Transverse colon (tissue), 4 donors: ENCODE data around the gene WDFY2. TPM values are rescaled to one million over a fixed set of nuclear protein-coding genes. Genes with fewer than 3 reads are reported as not detected.
"Not testable (repeated sequence)": the region's sequence is repeated elsewhere in the genome, so short reads cannot be mapped to it uniquely, and the experiment has no call there.

Experiments
- DNase-seq: peaks from one replicate; pipeline ENCODE4 v3.0.0-alpha.2; 2019
- H3K27ac ChIP-seq, 4 donors: fragments of 200-600 bp; sonication (generic); 2 replicates each; pipeline ENCODE4 v1.5.1; 2016 to 2018; ENCODE audit warnings: inconsistent platforms in 4 of 4
- H3K27me3 ChIP-seq: fragments of 200-600 bp; sonication (generic); 2 replicates; pipeline ENCODE4 v1.5.1; 2017; ENCODE audit warnings: inconsistent platforms
- H3K36me3 ChIP-seq, 4 donors: fragments of 200-600 bp; sonication (generic); 2 replicates each; pipeline ENCODE4 v1.5.1; 2017 to 2019; ENCODE audit warnings: inconsistent platforms in 4 of 4
- H3K4me1 ChIP-seq, 4 donors: fragments of 200-600 bp; sonication (generic); 2 replicates each; pipeline ENCODE4 v1.5.1; 2017 to 2020; ENCODE audit warnings: inconsistent platforms in 4 of 4
- H3K4me3 ChIP-seq, 4 donors: fragments of 200-600 bp; sonication (generic); 1 replicate in 1 of 4; 2 replicates in 3 of 4; pipeline versions ENCODE4 v1.5.1 to v1.6.1; 2017 to 2019; ENCODE audit warnings: inconsistent platforms in 4 of 4
- H3K9me3 ChIP-seq, 2 donors: fragments of 200-600 bp; sonication (generic); 2 replicates each; pipeline ENCODE4 v1.5.1; 2017 to 2019; ENCODE audit warnings: inconsistent platforms in 2 of 2
- CTCF ChIP-seq, 5 experiments: fragments of 200-600 bp in 3 of 5; fragments of 450-650 bp in 2 of 5; sonication (generic) in 3 of 5; IDR thresholded peaks; 1 replicate in 2 of 5; 2 replicates in 3 of 5; pipeline ENCODE4 v1.5.1; 2016 to 2017; ENCODE audit warnings: antibody characterized with exemption in 5 of 5, inconsistent platforms in 3 of 5, mild to moderate bottlenecking in 2 of 5, moderate library complexity in 1 of 5
- EP300 ChIP-seq: sonication (generic); formaldehyde crosslinking; IDR thresholded peaks from one replicate; pipeline ENCODE4 v1.6.1; 2017; ENCODE audit warnings: antibody characterized with exemption, low read depth
- POLR2A ChIP-seq: fragments of 450-650 bp; IDR thresholded peaks from one replicate; pipeline ENCODE4 v1.6.1; 2016; ENCODE audit warnings: antibody characterized with exemption, mild to moderate bottlenecking, moderate library complexity
- POLR2AphosphoS5 ChIP-seq, 3 donors: sonication (generic); formaldehyde crosslinking; IDR thresholded peaks; one replicate each; pipeline ENCODE4 v1.6.1; 2016; ENCODE audit warnings: antibody characterized with exemption in 3 of 3
- WGBS, 2 donors: methylation state at CpG; one replicate each; pipeline ENCODE4 v1.1.5; 2018; ENCODE audit warnings: low coverage in 1 of 2; 5-methylcytosine and 5-hydroxymethylcytosine counted together
- in situ Hi-C, 4 donors: fragments of 200-750 bp; cut with MboI; loops; one replicate each; pipeline versions ENCODE4 v1.15.0 to v1.15.1; 2017; ENCODE audit warnings: low sequenced_read_pairs in 3 of 4, low pct_ligation_motif_present in 1 of 4, low pct_unique_long_range_greater_than_20kb in 1 of 4
- intact Hi-C: fragments of 100-400 bp; cut with DNase I; formaldehyde crosslinking; loops from one replicate; pipeline ENCODE4 v1.15.1; 2023; ENCODE audit warnings: low total_unique reads
- total RNA-seq, 4 donors: library from RNA; depleted of rRNA; stranded (reverse); fragments of >200 nt; gene quantifications; one replicate each; pipeline ENCODE4 v1.1.0, GENCODE V29; 2016

The WDFY2 gene
- total RNA-seq, 4 donors from 2014 or later, result 2.4 to 12.3 (median 6.7) TPM

GRCh38 chr13:51647067-51647466, 62.8 kb downstream of the WDFY2 start:
- intact Hi-C loops, result no loop called here
- H3K27me3 ChIP-seq, result no peaks in the 10 kb centered on the region
- H3K4me3 ChIP-seq, result no peak overlapping the region
- DNase-seq, result no peak
- H3K36me3 ChIP-seq, result no peaks in the 10 kb centered on the region
- TF ChIP-seq EP300 (no peak), CTCF (IDR thresholded peaks at IDR 0.05) (no peak), POLR2A (no peak), POLR2AphosphoS5 (IDR thresholded peaks at IDR 0.05) (no peak)
- 84 to 91% methylated on average over 3 to 4 of the region's 4 CpGs for WGBS, 2 donors
- in situ Hi-C loops, result no loop called here
- no peaks in the 10 kb centered on the region for H3K9me3 ChIP-seq
- peaks cover 0 to 28% (median 7%) of the 10 kb centered on the region in 4 donors for H3K4me1 ChIP-seq
- H3K27ac ChIP-seq, result no peak overlapping the region

- H3K4me1 ChIP-seq, in situ Hi-C loops, DNase-seq, H3K4me3 ChIP-seq, H3K27ac ChIP-seq, H3K36me3 ChIP-seq, intact Hi-C loops, H3K9me3 ChIP-seq, H3K27me3 ChIP-seq: not testable (repeated sequence)
- 92 to 100% methylated on average over 2 to 3 of the region's 3 CpGs for WGBS, 2 donors
Observed at GRCh38 chr13:51652193-51652592, 67.9 kb downstream of the WDFY2 start.

- TF ChIP-seq POLR2AphosphoS5 (IDR thresholded peaks at IDR 0.05) (no peak), CTCF (IDR thresholded peaks at IDR 0.05) (no peak), EP300 (no peak), POLR2A (no peak)
Observed at GRCh38 chr13:51659276-51660127, 75.2 kb downstream of the WDFY2 start.

GRCh38 chr13:51660813-51661212, 76.6 kb downstream of the WDFY2 start:
- no peaks in the 10 kb centered on the region for H3K4me1 ChIP-seq
- intact Hi-C loops, result no loop called here
- H3K36me3 ChIP-seq, result no peaks in the 10 kb centered on the region
- in situ Hi-C loops, result no loop called here
- H3K4me3 ChIP-seq, result no peak overlapping the region
- no peak for DNase-seq
- peaks cover 0 to 9% of the 10 kb centered on the region in 2 donors for H3K9me3 ChIP-seq
- 89 to 93% methylated on average over 1 of the region's 1 CpG for whole genome bisulfite sequencing, 2 donors
- H3K27me3 ChIP-seq, result no peaks in the 10 kb centered on the region
- no peak overlapping the region for H3K27ac ChIP-seq
- no peak for TF ChIP-seq CTCF (IDR thresholded peaks at IDR 0.05)
- TF ChIP-seq POLR2A, result no peak
- no peak for TF ChIP-seq POLR2AphosphoS5 (IDR thresholded peaks at IDR 0.05)
- no peak for TF ChIP-seq EP300

More at GRCh38 chr13:51659276-51660127, 75.2 kb downstream of the WDFY2 start:
- no peak for DNase-seq
- H3K27ac ChIP-seq, result no peak overlapping the region
- H3K9me3 ChIP-seq, result peaks cover 0 to 9% of the 10 kb centered on the region in 2 donors
- no peaks in the 10 kb centered on the region for H3K4me1 ChIP-seq
- no peaks in the 10 kb centered on the region for H3K36me3 ChIP-seq
- intact Hi-C loops, result no loop called here
- 74 to 76% methylated on average over 3 to 6 of the region's 6 CpGs for WGBS, 2 donors
- H3K27me3 ChIP-seq, result no peaks in the 10 kb centered on the region
- in situ Hi-C loops, result no loop called here
- H3K4me3 ChIP-seq, result no peak overlapping the region
